GM18907 (cell line): ENCODE measurements around the gene BRAT1.
A peak's percentile ranks its signal among the peaks of the same experiment; 100 is the strongest.

Experiments
- ATAC-seq: cut with Tn5 transposase; IDR thresholded peaks from one replicate; pipeline ENCODE4 v1.9.1; 2021; ENCODE audit warnings: mild to moderate bottlenecking, moderate library complexity; ENCODE audit not compliant: unreplicated experiment

The BRAT1 gene

GRCh38 chr7:2514473-2515423, 40.6 kb downstream of the BRAT1 start:
- no peak for ATAC-seq

- no peak for ATAC-seq
Observed at GRCh38 chr7:2513702-2514101, 41.6 kb downstream of the BRAT1 start.

- ATAC-seq, result no peak
Observed at GRCh38 chr7:2512713-2513112, 42.6 kb downstream of the BRAT1 start.

- no peak for ATAC-seq
Observed at GRCh38 chr7:2512179-2512661, 43.1 kb downstream of the BRAT1 start.

GRCh38 chr7:2511769-2512168, 43.6 kb downstream of the BRAT1 start:
- ATAC-seq, result no peak

- ATAC-seq, result no peak
Observed at GRCh38 chr7:2510909-2511768, 44.2 kb downstream of the BRAT1 start.

- ATAC-seq, result no peak
Observed at GRCh38 chr7:2510130-2510776, 45.1 kb downstream of the BRAT1 start.

GRCh38 chr7:2509298-2509906, 45.9 kb downstream of the BRAT1 start:
- ATAC-seq, result no peak

GRCh38 chr7:2508327-2509215, 46.8 kb downstream of the BRAT1 start:
- ATAC-seq, result peak; percentile 60

GRCh38 chr7:2507917-2508306, 47.4 kb downstream of the BRAT1 start:
- ATAC-seq, result no peak

- ATAC-seq, result no peak
Observed at GRCh38 chr7:2507208-2507916, 48.0 kb downstream of the BRAT1 start.

GRCh38 chr7:2505401-2505800, 49.9 kb downstream of the BRAT1 start:
- no peak for ATAC-seq

GRCh38 chr7:2504889-2505375, 50.4 kb downstream of the BRAT1 start:
- ATAC-seq, result no peak

GRCh38 chr7:2504128-2504888, 51.0 kb downstream of the BRAT1 start:
- ATAC-seq, result no peak

- no peak for ATAC-seq
Observed at GRCh38 chr7:2503056-2503941, 52.0 kb downstream of the BRAT1 start.

- ATAC-seq, result no peak
Observed at GRCh38 chr7:2502647-2502966, 52.7 kb downstream of the BRAT1 start.

- ATAC-seq, result no peak
Observed at GRCh38 chr7:2501947-2502646, 53.2 kb downstream of the BRAT1 start.
